ENCODE results near the gene CCNC. TPM values are rescaled to one million over a fixed set of nuclear protein-coding genes. Genes with fewer than 3 reads are reported as not detected.
"Not testable (repeated sequence)": the region's sequence is repeated elsewhere in the genome, so short reads cannot be mapped to it uniquely, and the experiment has no call there.

The CCNC gene
- total RNA-seq, 1 donor from 2014 or later, result 52.1 TPM

GRCh38 chr6:99607416-99608036, 39.1 kb upstream of the CCNC start:
- no peak overlapping the region for H3K27ac Mint-ChIP-seq
- peaks cover 42% of the 10 kb centered on the region for H3K4me1 Mint-ChIP-seq (ENCODE audit: low read depth)
- H3K4me3 Mint-ChIP-seq (ENCODE audit: low read depth), result no peak overlapping the region
- no peaks in the 10 kb centered on the region for H3K36me3 Mint-ChIP-seq (ENCODE audit: low read depth)
- no peak for DNase-seq (ENCODE audit: low spot score)
- intact Hi-C loops (cut with micrococcal nuclease), result loop anchor here (2.0 kb wide), 1 partner anchor 775 kb away; no protein-coding TSS in a partner anchor
- no peaks in the 10 kb centered on the region for H3K9me3 Mint-ChIP-seq
- peaks cover 84% of the 10 kb centered on the region for H3K27me3 Mint-ChIP-seq (ENCODE audit: low read depth)

GRCh38 chr6:99606656-99607415, 38.4 kb upstream of the CCNC start, which contains the start of gene PRDM13:
Gene PRDM13 (plus strand): TSS chr6:99606833. CDS start chr6:99607035, 202 bp downstream.
- peaks cover 84% of the 10 kb centered on the region for H3K27me3 Mint-ChIP-seq (ENCODE audit: low read depth)
- no peak within 1 kb of the TSS for H3K4me3 Mint-ChIP-seq (ENCODE audit: low read depth)
- DNase-seq (ENCODE audit: low spot score), result no peak
- H3K36me3 Mint-ChIP-seq (ENCODE audit: low read depth), result no peaks in the 10 kb centered on the region
- intact Hi-C loops (cut with micrococcal nuclease), result no loop called here
- H3K27ac Mint-ChIP-seq, result no peak within 1 kb of the TSS
- H3K9me3 Mint-ChIP-seq, result no peaks in the 10 kb centered on the region
- peaks cover 44% of the 10 kb centered on the region for H3K4me1 Mint-ChIP-seq (ENCODE audit: low read depth)

- H3K27me3 Mint-ChIP-seq (ENCODE audit: low read depth), result peaks cover 83% of the 10 kb centered on the region
- H3K4me1 Mint-ChIP-seq (ENCODE audit: low read depth), result peaks cover 37% of the 10 kb centered on the region
- H3K9me3 Mint-ChIP-seq, result no peaks in the 10 kb centered on the region
- no peaks in the 10 kb centered on the region for H3K36me3 Mint-ChIP-seq (ENCODE audit: low read depth)
- DNase-seq (ENCODE audit: low spot score), result no peak
- no peak overlapping the region for H3K27ac Mint-ChIP-seq
- no peak overlapping the region for H3K4me3 Mint-ChIP-seq (ENCODE audit: low read depth)
- intact Hi-C loops (cut with micrococcal nuclease), result loop anchor here (2.0 kb wide), 1 partner anchor 861 kb away; no protein-coding TSS in a partner anchor
Measured at GRCh38 chr6:99605911-99606655, 37.6 kb upstream of the CCNC start.

GRCh38 chr6:99605074-99605734, 36.7 kb upstream of the CCNC start:
- Mint-ChIP-seq H3K4me1 (ENCODE audit: low read depth) (peaks cover 28% of the 10 kb centered on the region), H3K36me3 (ENCODE audit: low read depth) (no peaks in the 10 kb centered on the region), H3K9me3 (no peaks in the 10 kb centered on the region), H3K27ac (no peak overlapping the region), H3K27me3 (ENCODE audit: low read depth) (peaks cover 84% of the 10 kb centered on the region), H3K4me3 (ENCODE audit: low read depth) (no peak overlapping the region)
- intact Hi-C loops (cut with micrococcal nuclease), result loop anchor here (2.0 kb wide), 1 partner anchor 862 kb away; no protein-coding TSS in a partner anchor
- no peak for DNase-seq (ENCODE audit: low spot score)

- Mint-ChIP-seq H3K27ac (peak overlapping the region; percentile 17), H3K4me3 (ENCODE audit: low read depth) (peak overlapping the region; percentile 8), H3K4me1 (ENCODE audit: low read depth) (peaks cover 23% of the 10 kb centered on the region), H3K36me3 (ENCODE audit: low read depth) (no peaks in the 10 kb centered on the region), H3K9me3 (no peaks in the 10 kb centered on the region), H3K27me3 (ENCODE audit: low read depth) (peaks cover 87% of the 10 kb centered on the region)
- no peak for DNase-seq (ENCODE audit: low spot score)
- intact Hi-C loops (cut with micrococcal nuclease), result loop anchor here (2.0 to 5.0 kb wide), 2 partner anchors 137 to 862 kb away; no protein-coding TSS in a partner anchor
Measured at GRCh38 chr6:99604166-99605073, 36.0 kb upstream of the CCNC start.

- intact Hi-C loops (cut with micrococcal nuclease), result loop anchor here (1.0 to 5.0 kb wide), 3 partner anchors 12 to 863 kb away; no protein-coding TSS in a partner anchor
- H3K9me3 Mint-ChIP-seq, result no peaks in the 10 kb centered on the region
- H3K4me3 Mint-ChIP-seq (ENCODE audit: low read depth), result peak overlapping the region; percentile 42
- no peak overlapping the region for H3K27ac Mint-ChIP-seq
- H3K4me1 Mint-ChIP-seq (ENCODE audit: low read depth), result peaks cover 23% of the 10 kb centered on the region
- H3K36me3 Mint-ChIP-seq (ENCODE audit: low read depth), result no peaks in the 10 kb centered on the region
- H3K27me3 Mint-ChIP-seq (ENCODE audit: low read depth), result peaks cover 87% of the 10 kb centered on the region
- no peak for DNase-seq (ENCODE audit: low spot score)
Measured at GRCh38 chr6:99603421-99604165, 35.1 kb upstream of the CCNC start.

- H3K36me3 Mint-ChIP-seq (ENCODE audit: low read depth), result no peaks in the 10 kb centered on the region
- intact Hi-C loops (cut with micrococcal nuclease), result loop anchor here (1.0 to 5.0 kb wide), 3 partner anchors 11 to 135 kb away; no protein-coding TSS in a partner anchor
- no peak for DNase-seq (ENCODE audit: low spot score)
- H3K4me3 Mint-ChIP-seq (ENCODE audit: low read depth), result peak overlapping the region; percentile 9
- peaks cover 22% of the 10 kb centered on the region for H3K4me1 Mint-ChIP-seq (ENCODE audit: low read depth)
- H3K9me3 Mint-ChIP-seq, result no peaks in the 10 kb centered on the region
- H3K27me3 Mint-ChIP-seq (ENCODE audit: low read depth), result peaks cover 87% of the 10 kb centered on the region
- no peak overlapping the region for H3K27ac Mint-ChIP-seq
Measured at GRCh38 chr6:99602520-99603420, 34.3 kb upstream of the CCNC start.

- H3K4me3 Mint-ChIP-seq (ENCODE audit: low read depth); H3K9me3 Mint-ChIP-seq; H3K27ac Mint-ChIP-seq; H3K36me3 Mint-ChIP-seq (ENCODE audit: low read depth); intact Hi-C loops (cut with micrococcal nuclease); DNase-seq (ENCODE audit: low spot score): not testable (repeated sequence)
- H3K4me1 Mint-ChIP-seq (ENCODE audit: low read depth), result peaks cover 13% of the 10 kb centered on the region
- peaks cover 87% of the 10 kb centered on the region for H3K27me3 Mint-ChIP-seq (ENCODE audit: low read depth)
Measured at GRCh38 chr6:99594696-99595095, 26.2 kb upstream of the CCNC start.

- intact Hi-C loops (cut with micrococcal nuclease), result no loop called here
- Mint-ChIP-seq H3K27ac (no peak overlapping the region), H3K9me3 (no peaks in the 10 kb centered on the region), H3K36me3 (ENCODE audit: low read depth) (no peaks in the 10 kb centered on the region), H3K4me1 (ENCODE audit: low read depth) (peaks cover 18% of the 10 kb centered on the region), H3K27me3 (ENCODE audit: low read depth) (peaks cover 85% of the 10 kb centered on the region), H3K4me3 (ENCODE audit: low read depth) (no peak overlapping the region)
- no peak for DNase-seq (ENCODE audit: low spot score)
Measured at GRCh38 chr6:99592900-99593299, 24.4 kb upstream of the CCNC start.

- Mint-ChIP-seq H3K27me3 (ENCODE audit: low read depth) (peaks cover 77% of the 10 kb centered on the region), H3K4me3 (ENCODE audit: low read depth) (no peak overlapping the region), H3K36me3 (ENCODE audit: low read depth) (no peaks in the 10 kb centered on the region), H3K9me3 (no peaks in the 10 kb centered on the region), H3K27ac (no peak overlapping the region), H3K4me1 (ENCODE audit: low read depth) (peaks cover 18% of the 10 kb centered on the region)
- intact Hi-C loops (cut with micrococcal nuclease), result loop anchor here (1.0 kb wide), 1 partner anchor 11 kb away; no protein-coding TSS in a partner anchor
- DNase-seq (ENCODE audit: low spot score), result no peak
Measured at GRCh38 chr6:99591673-99592364, 23.4 kb upstream of the CCNC start.

All from activated T-helper 2 cell treated with anti-CD3 and anti-CD28 coated beads, Interferon-gamma antibody, Interleukin-2, Interleukin-4, amounts not matched to agents 10 μg/mL and 5 μg/mL and 100 μg/mL, durations not matched to agents 14 hours and 24 hours and 36 hours (primary cell).